ENCODE data around the gene MTHFD2L.
"Not testable (repeated sequence)": the region's sequence is repeated elsewhere in the genome, so short reads cannot be mapped to it uniquely, and the experiment has no call there.

MTHFD2L gene

GRCh38 chr4:74335341-74336021, 177.6 kb downstream of the MTHFD2L start:
- DNase-seq (ENCODE audit: low read depth) = no peak

GRCh38 chr4:74338792-74339333, 180.9 kb downstream of the MTHFD2L start:
- no peak for DNase-seq (ENCODE audit: low read depth)

- no peak for DNase-seq (ENCODE audit: low read depth)
Measured at GRCh38 chr4:74339501-74339900, 181.6 kb downstream of the MTHFD2L start.

- DNase-seq (ENCODE audit: low read depth) = not testable (repeated sequence)
Measured at GRCh38 chr4:74340421-74340820, 182.5 kb downstream of the MTHFD2L start.

GRCh38 chr4:74344031-74344430, 186.1 kb downstream of the MTHFD2L start:
- no peak for DNase-seq (ENCODE audit: low read depth)
